Panc1 (cell line): ENCODE data around the gene ACO1. TPM values are rescaled to one million over a fixed set of nuclear protein-coding genes. Genes with fewer than 3 reads are reported as not detected.
"Not testable (repeated sequence)": the region's sequence is repeated elsewhere in the genome, so short reads cannot be mapped to it uniquely, and the experiment has no call there.

Source experiments
- ATAC-seq: fragments of 200-7000 bp; cut with Tn5 transposase; 2 replicates; pipeline ENCODE4 v1.9.1; 2020; ENCODE audit warnings: mild to moderate bottlenecking, moderate library complexity
- BruUV-seq: library from RNA; stranded (reverse); fragments of 400-500 nt; replicated peaks from 2 replicates; lab custom pipeline; 2021; lab: Mats Ljungman, UMichigan
- CTCF ChIA-PET: fragments of 300-600 bp; sonication (Branson Sonifier 250); formaldehyde crosslinking; loops from one replicate; lab custom pipeline; 2022; ENCODE audit warnings: antibody characterized with exemption; lab: Charles Lee
- POLR2A ChIA-PET: fragments of 300-600 bp; sonication (Branson Sonifier 250); formaldehyde crosslinking; loops from one replicate; lab custom pipeline; 2022; ENCODE audit warnings: antibody characterized with exemption; lab: Charles Lee
- DNase-seq: peaks from one replicate; pipeline ENCODE4 v3.0.0-alpha.2; 2010; ENCODE audit warnings: low read depth, low spot score
- H3K27ac ChIP-seq: 2 replicates; pipeline ENCODE4 v1.5.1; 2011; ENCODE audit warnings: mild to moderate bottlenecking, low read length, inconsistent platforms
- H3K27me3 ChIP-seq: fragments of 200-500 bp; sonication (Bioruptor generic); 2 replicates; pipeline ENCODE4 v1.6.0; 2014; ENCODE audit warnings: low read length, inconsistent platforms; ENCODE audit not compliant: control insufficient read depth, insufficient read depth
- H3K36me3 ChIP-seq: fragments of 200-500 bp; sonication (Bioruptor generic); 2 replicates; pipeline ENCODE4 v1.5.1; 2014; ENCODE audit warnings: inconsistent platforms, mild to moderate bottlenecking, low read length, moderate library complexity; ENCODE audit not compliant: control insufficient read depth, insufficient read depth
- H3K4me1 ChIP-seq: 2 replicates; pipeline ENCODE4 v1.5.1; 2011; ENCODE audit warnings: inconsistent platforms, mild to moderate bottlenecking, low read length, moderate library complexity; ENCODE audit not compliant: control insufficient read depth, insufficient read depth
- H3K4me3 ChIP-seq, 2 experiments: 2 replicates each; pipeline ENCODE4 v1.5.1; 2011 to 2012; ENCODE audit warnings: low read depth in 2 of 2, low read length in 2 of 2, mild to moderate bottlenecking in 2 of 2, inconsistent platforms in 1 of 2, moderate library complexity in 1 of 2
- H3K9me3 ChIP-seq: fragments of 200-500 bp; sonication (Bioruptor generic); 2 replicates; pipeline ENCODE4 v1.5.1; 2014; ENCODE audit warnings: low read depth, mild to moderate bottlenecking, inconsistent platforms, low read length, moderate library complexity; ENCODE audit not compliant: control insufficient read depth, insufficient read depth
- CTCF ChIP-seq: fragments of 450-650 bp; IDR thresholded peaks from 2 replicates; pipeline ENCODE4 v1.5.1; 2017; ENCODE audit warnings: mild to moderate bottlenecking
- POLR2AphosphoS5 ChIP-seq: IDR thresholded peaks from 2 replicates; pipeline ENCODE4 v1.6.1; 2012; ENCODE audit warnings: mild to moderate bottlenecking, low read depth, low read length, moderate library complexity
- REST ChIP-seq, 2 experiments: IDR thresholded peaks; 2 replicates each; pipeline ENCODE4 v1.6.1; 2011 to 2012; ENCODE audit warnings: low read depth in 2 of 2, control low read depth in 1 of 2, low read length in 1 of 2, mild to moderate bottlenecking in 1 of 2, moderate library complexity in 1 of 2; ENCODE audit not compliant: insufficient read depth in 1 of 2
- in situ Hi-C: cut with HindIII; loops from 2 replicates; pipeline ENCODE4 v1.10.0; 2016; ENCODE audit warnings: low sequenced_read_pairs, low pct_unique_long_range_greater_than_20kb
- intact Hi-C: fragments of 100-400 bp; cut with micrococcal nuclease; formaldehyde crosslinking; loops from one replicate; pipeline ENCODE4 v1.10.0; 2022; ENCODE audit not compliant: unreplicated experiment
- total RNA-seq: library from RNA; stranded (reverse); gene quantifications from one replicate; pipeline ENCODE4 v1.2.1, GENCODE V29; 2021; ENCODE audit not compliant: unreplicated experiment

ACO1 gene
- total RNA-seq, 1 experiment from 2014 or later: 49.3 TPM

DNA sequence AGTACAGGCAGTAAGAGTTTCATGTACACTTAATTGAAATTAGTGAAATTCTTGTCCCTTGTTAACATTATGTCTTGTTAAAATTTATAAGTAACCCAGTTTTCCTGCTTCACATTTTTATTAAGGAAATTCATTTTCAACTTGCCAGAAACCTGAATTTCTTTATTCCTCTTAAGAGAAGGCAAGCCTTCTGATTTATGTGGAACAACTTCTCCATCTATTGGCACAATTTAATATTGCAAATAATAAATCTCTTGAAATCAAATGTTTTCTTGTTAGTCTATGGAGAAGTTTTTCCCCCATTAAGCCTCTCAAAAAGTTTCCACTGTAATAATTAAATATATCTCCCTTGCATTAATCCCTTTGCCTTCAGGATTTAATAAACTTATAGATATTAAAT is 33.8 kb upstream of the ACO1 start:
- H3K27me3 ChIP-seq: no peaks in the 10 kb centered on the region
- in situ Hi-C loops (no loop called here), intact Hi-C loops (no loop called here)
- H3K4me3 ChIP-seq: no peak overlapping the region
- no peaks in the 10 kb centered on the region for H3K4me1 ChIP-seq
- ChIA-PET CTCF (no interaction called here), POLR2A (no interaction called here)
- H3K9me3 ChIP-seq: no peaks in the 10 kb centered on the region
- H3K36me3 ChIP-seq: no peaks in the 10 kb centered on the region
- peak; percentile 4 for DNase-seq
- BruUV-seq: no TSS peak
- no peak for TF ChIP-seq POLR2AphosphoS5
- TF ChIP-seq CTCF: peak; percentile 45; the same call in 1 of the 2 replicates
- no peak overlapping the region for H3K27ac ChIP-seq
- ATAC-seq: no peak

- H3K36me3 ChIP-seq: no peaks in the 10 kb centered on the region
- no peak overlapping the region for H3K4me3 ChIP-seq
- no TSS peak for BruUV-seq
- no peak overlapping the region for H3K27ac ChIP-seq
- in situ Hi-C loops (no loop called here), intact Hi-C loops (no loop called here)
- DNase-seq (no peak), ATAC-seq (peak; percentile 60; the same call in 1 of the 2 replicates)
- no peak for TF ChIP-seq REST (IDR thresholded peaks at IDR 0.05; ENCODE audit: insufficient read depth in 1 of 2, low read depth in 2 of 2, low read length in 1 of 2)
- peak; percentile 22; the same call in 1 of the 2 replicates for TF ChIP-seq CTCF
- POLR2A ChIA-PET: no interaction called here
- H3K4me1 ChIP-seq: no peaks in the 10 kb centered on the region
- no peaks in the 10 kb centered on the region for H3K27me3 ChIP-seq
- CTCF ChIA-PET: no interaction called here
- no peaks in the 10 kb centered on the region for H3K9me3 ChIP-seq
Measured at GRCh38 chr9:32351845-32352244, 32.6 kb upstream of the ACO1 start.

GRCh38 chr9:32353476-32353875 is 31.0 kb upstream of the ACO1 start:
- H3K27me3 ChIP-seq, H3K27ac ChIP-seq, BruUV-seq, H3K36me3 ChIP-seq, CTCF ChIA-PET, ATAC-seq, H3K4me1 ChIP-seq, H3K9me3 ChIP-seq, DNase-seq, H3K4me3 ChIP-seq, POLR2A ChIA-PET, intact Hi-C loops, in situ Hi-C loops: not testable (repeated sequence)
